WERI-Rb-1 (cell line): ENCODE results near the gene IRF6.

ENCODE experiments used
- DNase-seq: peaks from one replicate; pipeline ENCODE4 v3.0.0-alpha.2; 2020
- H3K27ac ChIP-seq: fragments of 250-450 bp; sonication (Bioruptor Pico); 2 replicates; pipeline ENCODE4 v1.5.1; 2020; ENCODE audit warnings: mild to moderate bottlenecking, moderate library complexity
- H3K27me3 ChIP-seq: fragments of 250-450 bp; sonication (Bioruptor Pico); 2 replicates; pipeline ENCODE4 v1.5.1; 2021; ENCODE audit warnings: mild to moderate bottlenecking, low read depth, moderate library complexity; ENCODE audit not compliant: insufficient read depth, severe bottlenecking
- H3K36me3 ChIP-seq: fragments of 250-450 bp; sonication (Bioruptor Pico); 2 replicates; pipeline ENCODE4 v1.5.1; 2020; ENCODE audit warnings: mild to moderate bottlenecking, moderate library complexity
- H3K4me3 ChIP-seq: 2 replicates; pipeline ENCODE4 v1.5.1; 2011; ENCODE audit warnings: low read depth, mild to moderate bottlenecking, control low read depth, low read length
- H3K9me3 ChIP-seq: fragments of 250-450 bp; sonication (Bioruptor Pico); 2 replicates; pipeline ENCODE4 v1.5.1; 2021; ENCODE audit warnings: mild to moderate bottlenecking, moderate library complexity; ENCODE audit not compliant: severe bottlenecking
- CTCF ChIP-seq: IDR thresholded peaks from 2 replicates; pipeline ENCODE4 v1.5.1; 2011; ENCODE audit warnings: low read depth, mild to moderate bottlenecking, control low read depth, inconsistent platforms, low read length

IRF6 gene

GRCh38 chr1:209830722-209831121 is 24.8 kb upstream of the IRF6 start:
- no peak for TF ChIP-seq CTCF
- Histone ChIP-seq H3K27me3 (no peaks in the 10 kb centered on the region), H3K9me3 (no peaks in the 10 kb centered on the region), H3K36me3 (peaks cover 44% of the 10 kb centered on the region), H3K27ac (no peak overlapping the region), H3K4me3 (no peak overlapping the region)
- no peak for DNase-seq

- H3K27ac ChIP-seq = no peak overlapping the region
- DNase-seq = no peak
- H3K36me3 ChIP-seq = peaks cover 35% of the 10 kb centered on the region
- no peak for TF ChIP-seq CTCF
- H3K4me3 ChIP-seq = no peak overlapping the region
- no peaks in the 10 kb centered on the region for H3K27me3 ChIP-seq
- H3K9me3 ChIP-seq = no peaks in the 10 kb centered on the region
Measured at GRCh38 chr1:209829716-209830115, 23.8 kb upstream of the IRF6 start.

GRCh38 chr1:209827384-209828262 is 21.7 kb upstream of the IRF6 start, which contains the start of gene UTP25:
TSS of gene UTP25 (plus strand) at chr1:209827972. CDS start at chr1:209828064, 92 bp downstream.
- TF ChIP-seq CTCF = peak; percentile 79
- Histone ChIP-seq H3K9me3 (no peaks in the 10 kb centered on the region), H3K4me3 (peak within 1 kb of the TSS; percentile 85), H3K36me3 (peaks cover 16% of the 10 kb centered on the region), H3K27ac (peak within 1 kb of the TSS; percentile 21), H3K27me3 (no peaks in the 10 kb centered on the region)
- DNase-seq = peak; percentile 93

GRCh38 chr1:209825591-209826434 is 19.9 kb upstream of the IRF6 start:
- Histone ChIP-seq H3K4me3 (no peak overlapping the region), H3K36me3 (peaks cover 2% of the 10 kb centered on the region), H3K27me3 (no peaks in the 10 kb centered on the region), H3K9me3 (no peaks in the 10 kb centered on the region), H3K27ac (no peak overlapping the region)
- DNase-seq = no peak
- no peak for TF ChIP-seq CTCF

- Histone ChIP-seq H3K4me3 (no peak overlapping the region), H3K27me3 (no peaks in the 10 kb centered on the region), H3K27ac (no peak overlapping the region), H3K9me3 (no peaks in the 10 kb centered on the region), H3K36me3 (no peaks in the 10 kb centered on the region)
- TF ChIP-seq CTCF = peak; percentile 59
- no peak for DNase-seq
Measured at GRCh38 chr1:209823143-209824041, 17.4 kb upstream of the IRF6 start.
